Activated CD8-positive, alpha-beta memory T cell treated with anti-CD3 and anti-CD28 coated beads, Interleukin-2, amount 50 U/mL, for 4 hours (primary cell): ENCODE results near the gene TBC1D22A.

Source experiments
- DNase-seq: peaks from one replicate; pipeline ENCODE4 v3.0.0-alpha.2; 2020

TBC1D22A gene

GRCh38 chr22:46796566-46797195 is 34.2 kb downstream of the TBC1D22A start:
- no peak for DNase-seq

- DNase-seq = no peak
Measured at GRCh38 chr22:46797355-46797754, 34.9 kb downstream of the TBC1D22A start.

- no peak for DNase-seq
Measured at GRCh38 chr22:46798041-46798365, 35.6 kb downstream of the TBC1D22A start.

- DNase-seq = peak; percentile 81
Measured at GRCh38 chr22:46798366-46799350, 36.2 kb downstream of the TBC1D22A start.

GRCh38 chr22:46799626-46800025 is 37.2 kb downstream of the TBC1D22A start:
- no peak for DNase-seq

GRCh38 chr22:46800102-46800857 is 37.8 kb downstream of the TBC1D22A start:
- no peak for DNase-seq

- DNase-seq = no peak
Measured at GRCh38 chr22:46801331-46801811, 38.9 kb downstream of the TBC1D22A start.

- DNase-seq = no peak
Measured at GRCh38 chr22:46801826-46802607, 39.6 kb downstream of the TBC1D22A start.

GRCh38 chr22:46802608-46803027 is 40.2 kb downstream of the TBC1D22A start:
- DNase-seq = no peak

GRCh38 chr22:46803031-46803880 is 40.8 kb downstream of the TBC1D22A start:
- DNase-seq = peak; percentile 78

- DNase-seq = no peak
Measured at GRCh38 chr22:46803936-46804335, 41.5 kb downstream of the TBC1D22A start.

GRCh38 chr22:46806794-46807193 is 44.3 kb downstream of the TBC1D22A start:
- DNase-seq = no peak

GRCh38 chr22:46807458-46807857 is 45.0 kb downstream of the TBC1D22A start:
- DNase-seq = no peak

- DNase-seq = no peak
Measured at GRCh38 chr22:46809153-46809885, 46.9 kb downstream of the TBC1D22A start.

- no peak for DNase-seq
Measured at GRCh38 chr22:46810856-46811786, 48.7 kb downstream of the TBC1D22A start.

GRCh38 chr22:46812034-46812605 is 49.7 kb downstream of the TBC1D22A start:
- no peak for DNase-seq

- DNase-seq = no peak
Measured at GRCh38 chr22:46812788-46813187, 50.3 kb downstream of the TBC1D22A start.

- DNase-seq = no peak
Measured at GRCh38 chr22:46813816-46814597, 51.6 kb downstream of the TBC1D22A start.
